GM21717 (cell line): Measurements from ENCODE around the gene MGAT4C.
"Not testable (repeated sequence)": the region's sequence is repeated elsewhere in the genome, so short reads cannot be mapped to it uniquely, and the experiment has no call there.

Source experiments
- ATAC-seq: cut with Tn5 transposase; IDR thresholded peaks from one replicate; pipeline ENCODE4 v1.9.1; 2021; ENCODE audit warnings: mild to moderate bottlenecking, moderate library complexity; ENCODE audit not compliant: unreplicated experiment

Gene MGAT4C

GRCh38 chr12:86138770-86139169 lies 117.4 kb downstream of the MGAT4C start:
- ATAC-seq, result no peak

GRCh38 chr12:86137936-86138335 lies 118.3 kb downstream of the MGAT4C start:
- ATAC-seq, result no peak

- ATAC-seq, result no peak
Measured at GRCh38 chr12:86134561-86134960, 121.6 kb downstream of the MGAT4C start.

- ATAC-seq, result not testable (repeated sequence)
Measured at GRCh38 chr12:86126900-86127299, 129.3 kb downstream of the MGAT4C start.

- no peak for ATAC-seq
Measured at GRCh38 chr12:86122846-86123468, 133.2 kb downstream of the MGAT4C start.

- no peak for ATAC-seq
Measured at GRCh38 chr12:86118161-86118560, 138.0 kb downstream of the MGAT4C start.

GRCh38 chr12:86117711-86118110 lies 138.5 kb downstream of the MGAT4C start:
- no peak for ATAC-seq

GRCh38 chr12:86104087-86104486 lies 152.1 kb downstream of the MGAT4C start:
- no peak for ATAC-seq

GRCh38 chr12:86097161-86097560 lies 159.0 kb downstream of the MGAT4C start:
- ATAC-seq, result no peak

GRCh38 chr12:86091681-86092080 lies 164.5 kb downstream of the MGAT4C start:
- no peak for ATAC-seq

- ATAC-seq, result no peak
Measured at GRCh38 chr12:86081843-86082242, 174.3 kb downstream of the MGAT4C start.

GRCh38 chr12:86059052-86059451 lies 197.1 kb downstream of the MGAT4C start:
- ATAC-seq, result not testable (repeated sequence)

GRCh38 chr12:86057092-86057845 lies 198.9 kb downstream of the MGAT4C start:
- ATAC-seq, result no peak

GRCh38 chr12:86052921-86053320 lies 203.3 kb downstream of the MGAT4C start:
- no peak for ATAC-seq

GRCh38 chr12:86050010-86050409 lies 206.2 kb downstream of the MGAT4C start:
- ATAC-seq, result no peak

GRCh38 chr12:86044396-86044795 lies 211.8 kb downstream of the MGAT4C start:
- no peak for ATAC-seq

- ATAC-seq, result no peak
Measured at GRCh38 chr12:86042062-86042461, 214.1 kb downstream of the MGAT4C start.

GRCh38 chr12:86018361-86018760 lies 237.8 kb downstream of the MGAT4C start:
- ATAC-seq, result no peak

- ATAC-seq, result no peak
Measured at GRCh38 chr12:86015026-86015425, 241.2 kb downstream of the MGAT4C start.

GRCh38 chr12:86006727-86007126 lies 249.5 kb downstream of the MGAT4C start:
- no peak for ATAC-seq

GRCh38 chr12:85998074-85998473 lies 258.1 kb downstream of the MGAT4C start:
- no peak for ATAC-seq

- no peak for ATAC-seq
Measured at GRCh38 chr12:85996280-85996679, 259.9 kb downstream of the MGAT4C start.

- ATAC-seq, result no peak
Measured at GRCh38 chr12:85993746-85994145, 262.4 kb downstream of the MGAT4C start.
